ENCODE data around the gene ST14. TPM values are rescaled to one million over a fixed set of nuclear protein-coding genes. Genes with fewer than 3 reads are reported as not detected.

Gene ST14
- total and polyA plus RNA-seq, 2 donors (not counting 3 experiments of a cell fraction or from before 2014, with no cell fraction given), result 0.08 TPM; not detected in 1

DNA sequence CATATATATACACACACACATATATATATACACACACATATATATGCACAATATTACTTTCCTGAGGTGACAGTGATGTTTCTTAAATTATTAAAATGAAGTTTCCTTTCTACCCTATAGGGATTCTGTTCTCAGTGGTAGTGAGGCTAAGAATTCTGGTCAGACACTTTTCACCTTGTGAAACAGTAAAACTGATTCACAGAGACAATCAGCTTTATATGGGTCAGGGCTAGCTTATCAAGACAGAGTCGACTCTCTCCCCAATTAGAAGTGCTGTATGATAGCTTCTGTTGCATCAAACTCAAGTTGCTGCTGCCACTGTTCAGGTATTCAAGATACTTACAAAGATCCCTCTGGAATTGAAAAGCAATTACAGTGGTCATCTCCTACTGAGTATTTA lies 86.7 kb downstream of the ST14 start:
- Histone ChIP-seq H3K9me1 (replicated peaks; ENCODE audit: control insufficient read depth, extremely low read depth, insufficient read depth, low read length) (no peaks in the 10 kb centered on the region), H3K27ac (ENCODE audit: insufficient read depth, low read depth, low read length) (no peak overlapping the region), H3K9ac (replicated peaks; ENCODE audit: extremely low read depth, insufficient read depth, low read length) (no peak overlapping the region), H3K9me3 (replicated peaks; ENCODE audit: control insufficient read depth, insufficient read depth, low read length) (no peaks in the 10 kb centered on the region), H2AFZ (ENCODE audit: low read depth, low read length) (no peak overlapping the region), H3K79me2 (ENCODE audit: control insufficient read depth, insufficient read depth, low read length) (no peaks in the 10 kb centered on the region), H4K20me1 (replicated peaks; ENCODE audit: control insufficient read depth, extremely low read depth, insufficient read depth, low read length) (no peaks in the 10 kb centered on the region), H3K4me3 (replicated peaks in 1 of 3; ENCODE audit: insufficient read depth in 1 of 3, low read depth in 1 of 3, low read length in 3 of 3) (no peak overlapping the region), H3K4me1 (ENCODE audit: control insufficient read depth, extremely low read depth, insufficient read depth, low read length) (no peaks in the 10 kb centered on the region), H3K4me2 (ENCODE audit: insufficient read depth, low read length) (no peak overlapping the region), H3K27me3 (ENCODE audit: control insufficient read depth in 2 of 2, insufficient read depth in 2 of 2, low read length in 2 of 2) (no peaks in the 10 kb centered on the region), H3K36me3 (ENCODE audit: control insufficient read depth in 2 of 2, extremely low read depth in 1 of 2, insufficient read depth in 2 of 2, low read length in 2 of 2) (no peaks in the 10 kb centered on the region)
- dilution Hi-C loops (cut with MboI; ENCODE audit: extremely low pct_ligation_motif_present, low sequenced_read_pairs), result no loop called here
- BruUV-seq (replicated peaks), result no TSS peak
- FAIRE-seq, result no peak
- intact Hi-C loops (cut with micrococcal nuclease), result no loop called here
- ChIA-PET CTCF (no interaction called here), POLR2A (no interaction called here)
- no peak for DNase-seq (ENCODE audit: low read depth, low spot score)
- TF ChIP-seq FOS (IDR thresholded peaks at IDR 0.05; ENCODE audit: borderline replicate concordance, insufficient read depth, low read length), result no peak
- no peak for TF ChIP-seq MAX (IDR thresholded peaks at IDR 0.05; ENCODE audit: insufficient read depth, insufficient read length)

GRCh38 chr11:130246738-130247137 lies 87.2 kb downstream of the ST14 start:
- Histone ChIP-seq H3K4me2 (ENCODE audit: insufficient read depth, low read length) (no peak overlapping the region), H2AFZ (ENCODE audit: low read depth, low read length) (no peak overlapping the region), H3K9ac (replicated peaks; ENCODE audit: extremely low read depth, insufficient read depth, low read length) (no peak overlapping the region), H3K27ac (ENCODE audit: insufficient read depth, low read depth, low read length) (no peak overlapping the region), H3K4me1 (ENCODE audit: control insufficient read depth, extremely low read depth, insufficient read depth, low read length) (no peaks in the 10 kb centered on the region), H3K27me3 (ENCODE audit: control insufficient read depth in 2 of 2, insufficient read depth in 2 of 2, low read length in 2 of 2) (no peaks in the 10 kb centered on the region), H4K20me1 (replicated peaks; ENCODE audit: control insufficient read depth, extremely low read depth, insufficient read depth, low read length) (no peaks in the 10 kb centered on the region), H3K79me2 (ENCODE audit: control insufficient read depth, insufficient read depth, low read length) (no peaks in the 10 kb centered on the region), H3K4me3 (replicated peaks in 1 of 3; ENCODE audit: insufficient read depth in 1 of 3, low read depth in 1 of 3, low read length in 3 of 3) (no peak overlapping the region), H3K36me3 (ENCODE audit: control insufficient read depth in 2 of 2, extremely low read depth in 1 of 2, insufficient read depth in 2 of 2, low read length in 2 of 2) (no peaks in the 10 kb centered on the region), H3K9me1 (replicated peaks; ENCODE audit: control insufficient read depth, extremely low read depth, insufficient read depth, low read length) (no peaks in the 10 kb centered on the region), H3K9me3 (replicated peaks; ENCODE audit: control insufficient read depth, insufficient read depth, low read length) (no peaks in the 10 kb centered on the region)
- DNase-seq (ENCODE audit: low read depth, low spot score), result no peak
- intact Hi-C loops (cut with micrococcal nuclease), result no loop called here
- CTCF ChIA-PET, result no interaction called here
- FAIRE-seq, result no peak
- TF ChIP-seq MAX (IDR thresholded peaks at IDR 0.05; ENCODE audit: insufficient read depth, insufficient read length), result no peak
- no peak for TF ChIP-seq EZH2 (IDR thresholded peaks at IDR 0.05; ENCODE audit: borderline replicate concordance, low read depth, low read length, severe bottlenecking)
- TF ChIP-seq JUN (IDR thresholded peaks at IDR 0.05; ENCODE audit: borderline replicate concordance, insufficient read depth, insufficient read length, low read depth), result no peak
- TF ChIP-seq FOS (IDR thresholded peaks at IDR 0.05; ENCODE audit: borderline replicate concordance, insufficient read depth, low read length), result no peak
- TF ChIP-seq CTCF (IDR thresholded peaks at IDR 0.05; ENCODE audit: extremely low read depth in 1 of 2, insufficient read depth in 1 of 2, low read depth in 1 of 2, low read length in 2 of 2), result no peak
- POLR2A ChIA-PET, result no interaction called here
- BruUV-seq (replicated peaks), result no TSS peak
- dilution Hi-C loops (cut with MboI; ENCODE audit: extremely low pct_ligation_motif_present, low sequenced_read_pairs), result no loop called here
